Upper lobe of left lung (tissue), 6 donors: ENCODE data around the gene NKAIN2. TPM values are rescaled to one million over a fixed set of nuclear protein-coding genes. Genes with fewer than 3 reads are reported as not detected.

Experiments used
- ATAC-seq, 2 donors: fragments of 200-7000 bp; cut with Tn5 transposase; one replicate each; pipeline ENCODE4 v1.9.1; 2022; ENCODE audit warnings: mild to moderate bottlenecking in 2 of 2, moderate library complexity in 2 of 2; ENCODE audit not compliant: low FRiP score in 2 of 2
- DNase-seq, 2 donors: peaks; one replicate each; pipeline ENCODE4 v3.0.0-alpha.2; 2019 to 2020
- H3K27ac ChIP-seq, 4 donors: fragments of 200-600 bp; sonication (generic); one replicate each; pipeline ENCODE4 v1.5.1; 2016 to 2019
- H3K27me3 ChIP-seq, 4 donors: fragments of 200-600 bp; sonication (generic); one replicate each; pipeline ENCODE4 v1.5.1; 2017 to 2019
- H3K36me3 ChIP-seq, 4 donors: fragments of 200-600 bp; sonication (generic); one replicate each; pipeline ENCODE4 v1.5.1; 2016 to 2019
- H3K4me1 ChIP-seq, 4 donors: fragments of 200-600 bp; sonication (generic); one replicate each; pipeline ENCODE4 v1.5.1; 2018 to 2019
- H3K4me3 ChIP-seq, 4 donors: fragments of 200-600 bp; sonication (generic); one replicate each; pipeline ENCODE4 v1.5.1; 2017 to 2019; ENCODE audit warnings: mild to moderate bottlenecking in 2 of 4, moderate library complexity in 1 of 4
- H3K9me3 ChIP-seq, 4 donors: fragments of 200-600 bp; sonication (generic); one replicate each; pipeline ENCODE4 v1.5.1; 2018 to 2019
- EP300 ChIP-seq, 4 donors: sonication (generic); formaldehyde crosslinking; IDR thresholded peaks; one replicate each; pipeline ENCODE4 v1.5.1; 2017; ENCODE audit warnings: antibody characterized with exemption in 4 of 4, control low read depth in 2 of 4
- POLR2A ChIP-seq, 4 donors: fragments of 450-650 bp; IDR thresholded peaks; one replicate each; pipeline ENCODE4 v1.5.1; 2016 to 2017; ENCODE audit warnings: antibody characterized with exemption in 4 of 4, mild to moderate bottlenecking in 2 of 4
- POLR2AphosphoS5 ChIP-seq, 2 donors: sonication (generic); formaldehyde crosslinking; IDR thresholded peaks; one replicate each; pipeline ENCODE4 v1.5.1; 2017; ENCODE audit warnings: antibody characterized with exemption in 2 of 2
- WGBS, 2 donors: methylation state at CpG; one replicate each; pipeline ENCODE4 v1.1.5; 2017 to 2018; 5-methylcytosine and 5-hydroxymethylcytosine counted together
- total RNA-seq, 6 donors: library from RNA; depleted of rRNA in 4 of 6; stranded (reverse); fragments of >200 nt in 4 of 6; gene quantifications; one replicate each; pipeline versions ENCODE4 v1.1.0 to v1.2.1, GENCODE V29; 2016 to 2021
- TF ChIP-seq, protein P1 (sequence below), 6 experiments: fragments of 450-650 bp in 4 of 6; fragments of 200-600 bp in 2 of 6; sonication (generic) in 2 of 6; IDR thresholded peaks; one replicate each; pipeline ENCODE4 v1.5.1; 2016 to 2019; ENCODE audit warnings: antibody characterized with exemption in 6 of 6
- donor health status: DM: no; HTN: no; CAD: no; lungs with moderate emphysema.
- donor health status: DM: no; HTN: yes; CAD: no; lungs with severe emphysema.

Gene NKAIN2
- total RNA-seq, 6 donors from 2014 or later: 0.13 to 0.20 TPM; not detected in 4

DNA sequence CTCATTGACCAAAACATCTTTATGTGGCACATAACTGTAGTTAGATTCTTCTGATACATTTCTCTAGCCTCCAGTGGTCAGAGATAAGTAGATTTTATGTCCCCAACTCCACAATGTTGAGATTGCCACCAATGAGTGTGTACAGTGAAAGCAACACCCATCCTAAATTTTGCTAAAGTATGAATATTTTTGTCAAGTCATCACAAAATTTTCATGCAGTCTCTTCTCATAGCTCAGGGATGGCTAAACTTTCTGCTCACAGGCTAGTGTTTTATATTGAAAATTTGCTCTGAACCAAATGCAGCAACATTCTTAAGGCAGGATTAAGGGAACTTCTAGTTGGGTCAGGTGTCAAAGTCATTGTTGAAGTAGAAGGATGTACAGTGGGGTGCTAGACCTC lies 203.6 kb downstream of the NKAIN2 start:
- no peaks in the 10 kb centered on the region for H3K4me1 ChIP-seq
- no peak overlapping the region for H3K4me3 ChIP-seq
- H3K27ac ChIP-seq: no peak overlapping the region
- TF ChIP-seq POLR2A (IDR thresholded peaks at IDR 0.05): no peak
- TF ChIP-seq EP300 (IDR thresholded peaks at IDR 0.05): no peak
- TF ChIP-seq, protein P1, sequence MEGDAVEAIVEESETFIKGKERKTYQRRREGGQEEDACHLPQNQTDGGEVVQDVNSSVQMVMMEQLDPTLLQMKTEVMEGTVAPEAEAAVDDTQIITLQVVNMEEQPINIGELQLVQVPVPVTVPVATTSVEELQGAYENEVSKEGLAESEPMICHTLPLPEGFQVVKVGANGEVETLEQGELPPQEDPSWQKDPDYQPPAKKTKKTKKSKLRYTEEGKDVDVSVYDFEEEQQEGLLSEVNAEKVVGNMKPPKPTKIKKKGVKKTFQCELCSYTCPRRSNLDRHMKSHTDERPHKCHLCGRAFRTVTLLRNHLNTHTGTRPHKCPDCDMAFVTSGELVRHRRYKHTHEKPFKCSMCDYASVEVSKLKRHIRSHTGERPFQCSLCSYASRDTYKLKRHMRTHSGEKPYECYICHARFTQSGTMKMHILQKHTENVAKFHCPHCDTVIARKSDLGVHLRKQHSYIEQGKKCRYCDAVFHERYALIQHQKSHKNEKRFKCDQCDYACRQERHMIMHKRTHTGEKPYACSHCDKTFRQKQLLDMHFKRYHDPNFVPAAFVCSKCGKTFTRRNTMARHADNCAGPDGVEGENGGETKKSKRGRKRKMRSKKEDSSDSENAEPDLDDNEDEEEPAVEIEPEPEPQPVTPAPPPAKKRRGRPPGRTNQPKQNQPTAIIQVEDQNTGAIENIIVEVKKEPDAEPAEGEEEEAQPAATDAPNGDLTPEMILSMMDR (IDR thresholded peaks at IDR 0.05): no peak
- TF ChIP-seq POLR2AphosphoS5 (IDR thresholded peaks at IDR 0.05): no peak
- no peaks in the 10 kb centered on the region for H3K27me3 ChIP-seq
- no peaks in the 10 kb centered on the region for H3K36me3 ChIP-seq
- ATAC-seq: no peak
- DNase-seq: no peak
- H3K9me3 ChIP-seq: no peaks in the 10 kb centered on the region

DNA sequence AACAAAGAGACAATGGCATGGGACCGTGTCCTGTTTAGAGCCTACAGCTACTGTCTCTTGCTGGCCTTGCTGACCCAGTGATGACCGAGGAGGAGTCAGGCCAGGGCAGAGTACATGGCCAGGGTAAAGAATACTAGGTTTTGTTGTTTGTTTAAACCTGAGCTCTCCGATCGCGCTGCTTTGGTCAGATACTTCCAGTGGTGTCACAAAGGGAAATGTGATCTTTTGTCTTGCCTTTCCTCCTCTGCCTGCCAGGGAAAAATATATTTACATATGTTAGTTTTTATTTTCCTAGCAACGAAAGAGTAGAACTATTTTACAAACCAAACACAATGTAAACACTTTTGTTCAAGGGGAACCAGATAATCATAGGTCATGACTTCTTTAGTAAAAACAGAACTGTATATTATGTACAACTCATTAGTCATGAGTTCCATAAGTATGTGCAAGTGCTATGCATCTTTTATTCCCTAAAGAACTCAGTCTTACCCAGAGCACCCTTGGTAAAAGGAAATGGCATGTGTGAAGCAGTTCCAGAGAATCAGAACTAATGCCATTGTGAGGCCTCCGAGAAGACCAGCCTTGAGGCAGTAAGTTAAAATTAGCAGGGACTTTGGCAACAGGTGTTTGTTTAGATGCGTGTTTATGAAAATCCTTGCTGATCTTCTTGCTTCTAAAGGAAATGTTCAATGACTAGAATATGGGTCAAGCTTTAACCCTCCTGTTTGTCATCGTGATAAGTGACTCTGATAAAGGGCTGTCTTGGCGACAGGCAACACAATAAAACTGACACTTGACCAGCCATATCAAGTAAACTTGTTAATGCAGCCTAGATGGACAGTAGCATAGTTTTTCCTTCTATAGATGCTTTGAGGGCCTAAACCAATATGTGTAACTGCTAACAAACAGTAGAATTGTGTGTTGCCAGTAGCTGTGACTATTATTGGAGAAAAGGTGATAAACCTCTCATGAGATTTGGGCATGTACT lies 204.6 kb downstream of the NKAIN2 start:
- Histone ChIP-seq H3K4me3 (no peak overlapping the region), H3K4me1 (no peaks in the 10 kb centered on the region), H3K9me3 (no peaks in the 10 kb centered on the region), H3K27me3 (no peaks in the 10 kb centered on the region), H3K27ac (no peak overlapping the region), H3K36me3 (no peaks in the 10 kb centered on the region)
- ATAC-seq (no peak), DNase-seq (no peak)
- 35 to 47% methylated on average over 10 of the region's 10 CpGs for WGBS, 2 donors
- TF ChIP-seq POLR2AphosphoS5 (IDR thresholded peaks at IDR 0.05) (no peak), POLR2A (IDR thresholded peaks at IDR 0.05) (no peak), EP300 (IDR thresholded peaks at IDR 0.05) (no peak)
- TF ChIP-seq, protein P1 (IDR thresholded peaks at IDR 0.05): no peak

DNA sequence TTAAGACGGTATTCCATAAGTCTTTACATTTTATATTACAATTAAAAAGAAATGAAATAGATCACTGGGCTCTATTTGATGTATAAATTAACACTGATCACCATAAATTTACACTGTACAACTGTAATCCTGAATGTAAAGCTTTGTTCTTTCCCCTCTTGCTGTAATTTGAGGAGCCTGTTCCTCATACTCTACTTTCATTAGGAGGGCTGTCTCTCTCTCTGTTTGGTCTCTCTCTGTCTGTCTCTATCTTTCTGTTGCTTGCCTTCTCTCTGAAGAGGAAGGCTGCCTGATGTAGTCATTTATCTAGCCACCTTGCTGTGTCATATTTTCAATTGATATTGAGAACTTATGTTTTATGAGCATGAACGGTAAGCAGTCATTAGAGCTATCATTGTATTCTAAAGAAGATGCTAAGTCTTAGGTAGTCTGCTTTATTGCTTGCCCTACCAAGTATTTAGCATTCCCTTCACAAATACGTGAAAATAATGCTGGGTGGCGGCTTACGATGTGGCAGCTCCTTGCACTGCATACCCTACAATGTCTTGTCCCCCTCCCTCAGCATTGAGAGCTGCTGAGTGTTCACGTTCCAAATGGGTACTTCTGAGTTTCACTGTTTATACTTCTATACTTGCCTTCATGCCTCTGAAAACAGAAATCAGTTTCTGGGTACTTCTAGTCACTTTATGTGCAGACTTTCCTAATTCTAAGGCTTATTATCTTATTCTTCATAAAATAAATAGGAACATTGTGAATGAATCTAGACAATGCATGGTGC lies 205.5 kb downstream of the NKAIN2 start:
- no peaks in the 10 kb centered on the region for H3K9me3 ChIP-seq
- no peak for ATAC-seq
- TF ChIP-seq, protein P1 (IDR thresholded peaks at IDR 0.05): no peak
- TF ChIP-seq EP300 (IDR thresholded peaks at IDR 0.05) (no peak), POLR2A (IDR thresholded peaks at IDR 0.05) (no peak), POLR2AphosphoS5 (IDR thresholded peaks at IDR 0.05) (no peak)
- no peaks in the 10 kb centered on the region for H3K27me3 ChIP-seq
- no peak overlapping the region for H3K4me3 ChIP-seq
- 81 to 87% methylated on average over 6 of the region's 6 CpGs for WGBS, 2 donors
- H3K36me3 ChIP-seq: no peaks in the 10 kb centered on the region
- no peak overlapping the region for H3K27ac ChIP-seq
- DNase-seq: no peak
- H3K4me1 ChIP-seq: no peaks in the 10 kb centered on the region

DNA sequence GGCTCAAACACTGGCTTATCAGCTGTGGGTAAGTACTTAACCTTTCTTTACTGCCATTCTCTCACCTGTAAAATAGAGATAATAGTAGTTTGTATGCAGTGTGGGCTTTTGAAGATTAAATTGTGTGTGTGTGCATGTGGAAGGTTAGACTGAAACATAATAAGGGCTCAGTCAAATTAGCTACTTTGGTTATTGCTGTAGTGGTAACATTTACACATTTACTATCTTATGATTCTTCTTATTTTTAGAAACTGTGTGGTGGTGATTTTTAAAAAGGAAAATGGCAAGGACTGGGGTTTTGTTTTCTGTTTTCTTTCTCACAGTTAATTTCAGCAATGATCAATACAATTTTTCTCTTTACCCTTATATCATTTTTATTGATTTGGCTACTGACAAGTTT lies 206.9 kb downstream of the NKAIN2 start:
- no peaks in the 10 kb centered on the region for H3K36me3 ChIP-seq
- H3K9me3 ChIP-seq: no peaks in the 10 kb centered on the region
- no peak overlapping the region for H3K4me3 ChIP-seq
- no peak overlapping the region for H3K27ac ChIP-seq
- H3K27me3 ChIP-seq: no peaks in the 10 kb centered on the region
- TF ChIP-seq POLR2A (IDR thresholded peaks at IDR 0.05): no peak
- TF ChIP-seq POLR2AphosphoS5 (IDR thresholded peaks at IDR 0.05): no peak
- TF ChIP-seq EP300 (IDR thresholded peaks at IDR 0.05): no peak
- TF ChIP-seq, protein P1 (IDR thresholded peaks at IDR 0.05): no peak
- no peak for DNase-seq
- no peak for ATAC-seq
- H3K4me1 ChIP-seq: no peaks in the 10 kb centered on the region
